ENCODE results near the gene PARD6G.
A peak's percentile ranks its signal among the peaks of the same experiment; 100 is the strongest.
"Not testable (repeated sequence)": the region's sequence is repeated elsewhere in the genome, so short reads cannot be mapped to it uniquely, and the experiment has no call there.

PARD6G gene

DNA sequence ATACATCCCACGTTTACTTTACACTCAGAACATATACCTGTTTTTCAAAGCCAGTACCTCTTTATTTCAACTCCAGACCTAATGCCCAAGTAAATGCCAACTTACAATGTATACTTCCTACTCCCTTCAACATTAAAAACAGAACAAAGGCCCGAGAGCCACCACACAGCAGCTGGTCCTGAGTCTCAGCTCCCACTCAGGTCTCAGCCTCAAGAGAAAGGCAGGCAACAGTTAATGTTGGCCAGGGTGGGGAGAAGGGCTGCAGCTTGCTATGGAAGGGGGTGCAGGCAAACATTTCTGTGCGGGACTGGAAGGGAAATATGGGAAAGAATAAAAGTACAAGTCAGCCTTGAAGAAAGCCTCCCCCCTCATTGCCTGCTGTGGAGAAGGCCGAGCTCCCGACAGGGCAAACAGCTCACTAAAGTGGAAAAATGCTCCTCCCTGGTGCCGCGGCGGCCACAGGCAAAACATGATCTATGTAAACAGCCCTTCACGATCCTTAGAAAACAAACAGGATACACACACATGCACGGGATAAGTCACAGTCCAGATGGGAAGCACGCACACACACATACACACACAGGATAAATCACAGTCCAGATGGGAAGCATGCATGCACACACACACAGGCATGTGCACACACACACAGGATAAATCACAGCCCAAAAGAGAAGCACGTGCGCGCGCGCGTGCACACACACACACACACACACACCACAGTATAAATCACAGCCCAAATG, 70.8 kb downstream of the PARD6G start:
- DNase-seq (ENCODE audit: extremely low spot score, insufficient read length, low read depth) (no peak), FAIRE-seq (no peak)

GRCh38 chr18:80175451-80176204, 71.7 kb downstream of the PARD6G start:
- FAIRE-seq (no peak), DNase-seq (ENCODE audit: extremely low spot score, insufficient read length, low read depth) (no peak)

DNA sequence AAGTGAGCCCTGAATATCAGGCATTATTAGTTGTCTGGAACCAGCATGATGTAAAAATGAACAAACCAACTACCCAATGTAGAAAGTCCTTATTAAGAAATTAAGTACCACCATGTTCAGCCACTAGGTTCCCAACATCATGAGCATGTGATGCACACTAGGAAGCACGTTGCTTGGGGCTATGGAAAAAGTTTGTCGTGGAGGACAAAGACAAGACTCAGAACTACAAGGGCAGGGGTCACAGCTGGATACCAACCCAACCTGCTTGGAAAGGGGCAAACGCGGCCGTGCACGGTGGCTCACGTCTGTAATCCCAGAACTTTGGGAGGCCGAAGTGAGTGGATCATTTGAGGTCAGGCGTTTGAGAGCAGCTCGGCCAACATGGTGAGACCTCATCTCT, 74.3 kb downstream of the PARD6G start:
- DNase-seq (ENCODE audit: extremely low spot score, insufficient read length, low read depth), result no peak
- FAIRE-seq, result no peak

DNA sequence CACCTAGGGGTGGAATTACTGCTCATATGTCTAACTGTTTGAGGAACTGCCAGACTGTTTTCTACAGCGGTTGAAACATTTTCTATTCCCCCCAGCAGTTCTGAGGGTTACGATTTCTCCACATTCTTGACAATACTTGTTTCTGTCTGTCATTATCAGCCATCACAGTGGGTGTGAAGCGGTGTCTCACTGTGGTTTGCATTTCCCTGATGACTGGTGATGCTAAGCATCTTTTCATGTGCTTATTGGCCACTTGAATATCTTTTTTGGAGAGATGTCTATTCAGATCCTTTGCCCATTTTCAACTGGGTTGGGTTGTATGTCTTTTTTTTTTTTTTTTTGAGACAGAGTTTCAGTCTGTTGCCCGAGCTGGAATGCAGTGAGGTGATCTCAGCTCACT, 75.3 kb downstream of the PARD6G start:
- no peak for DNase-seq (ENCODE audit: extremely low spot score, insufficient read length, low read depth)
- no peak for FAIRE-seq

DNA sequence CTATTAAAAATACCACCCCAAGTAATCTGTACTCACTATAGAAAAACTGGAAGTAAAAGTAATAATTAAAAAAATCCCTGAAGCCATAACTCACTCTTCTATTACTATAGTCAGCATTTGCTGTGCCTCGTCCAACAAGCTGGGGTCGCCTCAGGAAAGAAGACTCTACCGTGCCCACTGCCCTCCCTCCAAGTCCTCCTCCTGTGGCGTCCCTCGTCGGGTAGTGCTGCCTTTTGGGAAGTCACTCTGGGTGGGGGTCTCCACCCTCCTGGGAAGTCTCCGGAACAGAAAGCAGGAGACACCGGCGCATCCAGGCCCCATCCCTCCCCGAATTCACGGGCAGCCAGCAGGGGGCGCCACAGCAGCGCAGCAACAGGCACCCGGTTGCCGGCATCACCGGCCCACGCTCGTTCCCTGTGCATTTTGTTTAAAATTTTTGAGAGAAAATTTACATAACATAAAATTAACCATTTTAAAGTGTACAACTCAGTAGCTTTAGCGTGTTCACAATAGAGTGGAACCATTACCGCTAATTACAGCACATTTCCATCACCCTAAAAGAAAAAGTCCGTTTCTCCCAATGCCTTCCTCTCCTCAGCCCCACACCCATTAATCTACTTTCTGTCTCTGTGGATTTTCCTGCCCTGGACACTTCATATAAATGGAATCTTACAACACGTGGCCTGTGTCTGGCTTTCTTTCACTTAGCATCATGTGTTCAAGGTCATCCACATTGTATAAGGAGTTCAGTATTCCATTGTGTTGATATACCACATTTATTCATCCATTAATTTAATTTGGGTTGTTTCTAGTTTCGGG, 76.1 kb downstream of the PARD6G start:
- no peak for DNase-seq (ENCODE audit: extremely low spot score, insufficient read length, low read depth)
- FAIRE-seq, result peak; percentile 52

DNA sequence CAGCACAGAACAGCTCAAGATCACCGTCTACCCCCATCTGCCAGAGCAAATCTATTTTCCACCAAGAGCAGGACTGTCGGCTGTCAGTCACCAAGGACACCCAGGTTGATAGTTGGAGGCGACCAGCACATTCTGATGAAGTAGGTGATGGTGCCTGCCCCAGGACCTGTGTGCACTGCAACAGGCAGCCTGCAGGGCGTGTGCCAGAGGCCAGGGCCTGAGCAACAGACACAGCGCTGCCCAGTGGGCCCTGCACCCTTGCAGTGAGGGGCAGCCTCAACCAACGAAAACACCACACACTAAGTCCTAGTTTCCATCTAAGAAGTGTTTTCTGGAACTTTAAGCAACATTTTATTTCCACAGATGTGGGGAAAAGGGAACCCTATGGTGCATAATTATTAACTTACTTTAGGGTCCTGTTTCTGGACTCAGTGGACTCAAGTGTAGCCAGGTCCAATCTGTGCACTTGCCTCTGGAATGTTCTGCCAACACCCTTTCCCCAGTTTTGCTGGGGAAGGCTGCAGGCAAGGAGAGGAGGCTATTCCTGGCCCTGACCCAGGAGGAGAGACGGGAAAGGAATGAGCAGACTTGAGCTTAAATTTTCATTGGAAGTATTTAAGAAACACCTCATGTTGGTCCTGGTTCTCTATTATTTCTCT, 76.8 kb downstream of the PARD6G start:
- DNase-seq (ENCODE audit: extremely low spot score, insufficient read length, low read depth) (no peak), FAIRE-seq (no peak)

GRCh38 chr18:80169607-80170006, 77.7 kb downstream of the PARD6G start:
- FAIRE-seq (no peak), DNase-seq (ENCODE audit: extremely low spot score, insufficient read length, low read depth) (no peak)

DNA sequence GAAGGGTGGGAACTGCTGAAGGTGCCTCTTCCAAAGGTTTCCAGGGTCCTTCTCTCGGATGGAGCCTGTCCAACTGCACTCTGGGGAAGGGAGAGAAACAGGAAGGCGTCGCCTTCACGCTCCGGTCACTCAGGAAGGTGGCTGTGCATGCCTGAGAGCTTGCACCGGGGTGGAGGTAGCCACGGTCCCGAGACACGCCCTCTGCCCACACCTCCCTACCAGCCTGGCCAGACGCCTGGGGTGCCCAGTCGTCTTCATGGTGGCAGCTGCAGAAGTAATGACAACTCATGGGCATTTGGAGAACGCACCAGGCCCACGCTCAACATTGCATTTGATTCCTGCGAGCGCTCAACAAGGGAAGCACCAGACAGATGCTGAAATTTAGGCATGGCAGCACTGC, 78.3 kb downstream of the PARD6G start:
- FAIRE-seq (no peak), DNase-seq (ENCODE audit: extremely low spot score, insufficient read length, low read depth) (no peak)

- DNase-seq (ENCODE audit: extremely low spot score, insufficient read length, low read depth) (no peak), FAIRE-seq (no peak)
Observed at GRCh38 chr18:80168346-80168745, 79.0 kb downstream of the PARD6G start.

GRCh38 chr18:80167931-80168330, 79.4 kb downstream of the PARD6G start:
- FAIRE-seq, result no peak
- DNase-seq (ENCODE audit: extremely low spot score, insufficient read length, low read depth), result no peak

GRCh38 chr18:80167331-80167730, 80.0 kb downstream of the PARD6G start:
- no peak for FAIRE-seq
- no peak for DNase-seq (ENCODE audit: extremely low spot score, insufficient read length, low read depth)

DNA sequence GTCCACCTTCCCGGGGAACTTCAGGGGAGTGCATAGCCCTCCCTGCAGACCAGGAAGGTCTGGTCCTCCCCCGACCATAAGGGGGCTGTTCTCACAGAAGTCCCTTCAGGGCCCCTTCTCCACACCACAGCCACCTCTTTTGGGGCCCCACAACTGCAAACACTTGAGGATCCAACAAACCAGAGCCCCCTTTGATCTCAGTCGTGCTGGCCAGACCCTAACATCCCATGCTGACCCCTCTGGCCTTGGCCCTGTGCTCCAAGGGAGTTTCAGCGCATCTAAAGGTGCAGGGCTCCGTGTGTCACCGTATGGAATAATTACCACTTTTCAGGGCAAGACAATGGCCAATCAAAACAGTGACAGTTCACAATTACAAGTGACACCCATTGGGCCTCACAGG, 80.6 kb downstream of the PARD6G start:
- DNase-seq (ENCODE audit: extremely low spot score, insufficient read length, low read depth), result no peak
- no peak for FAIRE-seq

GRCh38 chr18:80166240-80166639, 81.1 kb downstream of the PARD6G start:
- no peak for FAIRE-seq

GRCh38 chr18:80164727-80165355, 82.5 kb downstream of the PARD6G start:
- not testable (repeated sequence) for DNase-seq (ENCODE audit: extremely low spot score, insufficient read length, low read depth); FAIRE-seq

More at GRCh38 chr18:80166240-80166639, 81.1 kb downstream of the PARD6G start:
- no peak for DNase-seq (ENCODE audit: extremely low spot score, insufficient read length, low read depth)

GRCh38 chr18:80163183-80163582, 84.1 kb downstream of the PARD6G start:
- DNase-seq (ENCODE audit: extremely low spot score, insufficient read length, low read depth) (no peak), FAIRE-seq (no peak)

DNA sequence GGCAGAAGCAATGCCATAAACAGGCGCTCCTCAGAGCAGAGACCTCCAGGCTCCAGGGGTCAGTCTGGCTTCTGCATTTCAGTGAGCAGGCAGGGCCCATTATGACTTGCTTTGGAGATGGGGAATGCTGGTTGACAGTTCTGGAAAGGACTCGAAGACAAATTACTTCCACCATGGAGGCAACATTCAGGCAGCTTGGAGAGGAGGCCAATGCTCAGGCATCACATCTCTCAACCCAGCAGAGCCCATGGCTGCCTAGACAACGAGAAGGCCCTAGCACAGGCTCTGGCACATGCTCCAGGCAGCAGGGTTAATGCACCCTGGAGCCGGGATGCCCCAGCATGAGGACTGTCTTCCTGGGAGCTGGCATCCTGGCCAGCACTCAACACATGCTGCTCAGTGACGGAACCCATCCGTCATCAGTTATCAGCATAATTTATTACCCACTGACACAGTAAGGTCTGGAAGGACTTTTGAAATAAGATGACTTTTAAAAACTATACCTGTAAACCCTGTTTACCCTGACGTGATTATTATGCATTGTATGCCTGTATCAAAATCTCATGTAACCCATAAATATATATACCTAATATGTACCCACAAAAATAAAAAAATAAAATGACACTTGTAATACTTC, 85.4 kb downstream of the PARD6G start:
- no peak for FAIRE-seq

DNA sequence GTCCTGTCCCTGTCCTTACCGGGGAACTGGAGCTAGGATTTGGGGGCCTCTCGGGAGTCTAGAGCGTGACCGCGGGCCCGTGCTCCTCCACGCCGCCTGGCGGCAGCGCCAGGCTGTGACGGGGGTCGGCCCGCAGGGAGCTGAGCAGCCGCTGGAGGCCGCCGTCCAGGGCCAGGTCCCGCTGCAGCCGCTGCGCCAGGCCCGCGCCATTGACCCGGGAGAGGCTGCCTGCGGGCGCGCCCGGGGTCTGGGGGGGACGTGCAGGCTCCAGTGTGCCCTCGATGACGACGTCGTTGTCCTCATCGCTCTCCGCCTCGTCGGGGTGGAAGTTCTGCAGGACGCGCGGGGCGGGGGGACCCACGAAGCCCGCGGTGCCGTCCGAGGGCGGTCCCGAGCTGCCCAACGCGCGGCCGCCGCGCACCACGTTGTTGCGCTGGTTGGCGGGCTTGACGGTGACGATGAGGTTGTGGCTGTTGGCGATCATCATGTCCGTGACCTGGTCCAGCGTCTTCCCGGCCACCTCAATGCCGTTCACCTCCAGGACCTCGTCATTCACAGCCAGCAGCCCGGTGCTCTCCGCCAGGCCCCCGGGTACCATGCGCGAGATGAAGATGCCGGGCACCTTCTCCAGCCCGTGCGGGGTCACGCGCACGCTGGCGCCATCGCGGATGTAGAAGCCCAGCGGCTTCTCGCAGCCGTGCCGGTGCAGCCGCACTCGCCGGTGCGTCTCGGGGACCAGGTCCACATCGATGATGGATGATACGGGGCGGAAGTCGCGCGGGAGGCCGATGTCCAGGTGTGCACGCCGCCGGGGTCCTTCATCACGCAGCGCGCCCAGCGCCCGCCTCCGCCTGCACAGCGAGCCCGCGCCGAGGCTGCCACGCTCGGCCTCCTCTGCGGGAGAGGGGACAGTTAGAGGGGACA, 87.3 kb downstream of the PARD6G start:
- DNase-seq (ENCODE audit: extremely low spot score, insufficient read length, low read depth) (no peak), FAIRE-seq (no peak)

More for the DNA sequence above, 85.4 kb downstream of the PARD6G start:
- no peak for DNase-seq (ENCODE audit: extremely low spot score, insufficient read length, low read depth)

DNA sequence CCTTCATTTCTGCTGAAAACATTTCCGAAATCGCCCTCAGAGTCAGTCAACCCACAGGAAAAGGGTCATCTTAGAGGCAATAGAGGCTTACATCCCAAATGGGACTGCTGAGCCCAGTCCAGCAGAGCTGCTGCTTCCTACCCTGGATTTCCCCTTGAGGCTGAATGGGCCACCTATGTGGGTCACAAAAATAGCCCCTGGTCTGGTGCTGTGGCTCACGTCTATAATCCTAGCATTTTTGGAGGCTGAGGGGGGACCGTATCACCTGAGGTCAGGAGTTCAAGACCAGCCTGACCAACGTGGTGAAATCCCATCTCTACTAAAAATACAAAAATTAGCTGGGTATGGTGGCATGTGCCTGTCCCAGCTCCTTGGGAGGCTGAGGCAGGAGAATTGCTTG, 88.9 kb downstream of the PARD6G start:
- FAIRE-seq (no peak), DNase-seq (ENCODE audit: extremely low spot score, insufficient read length, low read depth) (no peak)

Measured in GM18507 (cell line).